Peyer's patch (tissue), 4 donors: Measurements from ENCODE around the gene HOXC11.

Experiments
- CTCF ChIP-seq, 6 experiments: fragments of 450-650 bp in 4 of 6; fragments of 200-600 bp in 2 of 6; sonication (generic) in 1 of 6; IDR thresholded peaks; one replicate each; pipeline ENCODE4 v1.5.1; 2017 to 2019; ENCODE audit warnings: antibody characterized with exemption in 6 of 6, mild to moderate bottlenecking in 3 of 6, moderate library complexity in 1 of 6
- POLR2A ChIP-seq, 2 donors: fragments of 450-650 bp; IDR thresholded peaks; one replicate each; pipeline ENCODE4 v1.5.1; 2017; ENCODE audit warnings: antibody characterized with exemption in 2 of 2, mild to moderate bottlenecking in 2 of 2, moderate library complexity in 2 of 2

GRCh38 chr12:53942467-53942997 is 30.4 kb upstream of the HOXC11 start:
- TF ChIP-seq CTCF (IDR thresholded peaks at IDR 0.05) (no peak), POLR2A (IDR thresholded peaks at IDR 0.05) (no peak)
